GM19193 (cell line): ENCODE results near the gene CALHM4.

ENCODE experiments used
- POLR2A ChIP-seq: IDR thresholded peaks from 4 replicates; pipeline ENCODE4 v1.6.1; 2011; ENCODE audit not compliant: insufficient read depth, insufficient read length; ENCODE audit errors: extremely low read depth

The CALHM4 gene

DNA sequence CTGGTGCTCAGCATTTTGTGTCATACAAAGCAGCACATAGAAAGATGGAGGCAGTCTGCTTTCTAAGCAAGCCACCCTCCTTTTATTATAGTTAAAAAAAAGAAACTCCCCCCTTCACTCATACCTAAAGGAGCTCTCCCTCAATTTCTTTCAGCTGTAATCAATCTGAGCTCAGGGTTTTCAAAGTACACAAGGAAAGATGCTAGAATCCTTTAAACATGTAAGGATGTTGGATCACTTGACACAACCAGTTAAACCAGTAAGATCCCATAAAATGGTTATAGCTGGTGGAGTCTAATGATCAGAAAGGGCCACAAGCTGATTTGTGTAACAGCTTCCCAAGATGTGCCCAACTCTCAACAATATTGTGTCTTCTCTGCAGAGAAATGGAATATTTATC is at the start of gene CALHM4:
TSS of gene CALHM4 (plus strand) at position 301 of the 400 bp plus-strand sequence. CDS start at position 344, 43 bp downstream.
- TF ChIP-seq POLR2A = no peak

GRCh38 chr6:116507324-116507723 is 46.2 kb upstream of the CALHM4 start:
- TF ChIP-seq POLR2A = no peak

DNA sequence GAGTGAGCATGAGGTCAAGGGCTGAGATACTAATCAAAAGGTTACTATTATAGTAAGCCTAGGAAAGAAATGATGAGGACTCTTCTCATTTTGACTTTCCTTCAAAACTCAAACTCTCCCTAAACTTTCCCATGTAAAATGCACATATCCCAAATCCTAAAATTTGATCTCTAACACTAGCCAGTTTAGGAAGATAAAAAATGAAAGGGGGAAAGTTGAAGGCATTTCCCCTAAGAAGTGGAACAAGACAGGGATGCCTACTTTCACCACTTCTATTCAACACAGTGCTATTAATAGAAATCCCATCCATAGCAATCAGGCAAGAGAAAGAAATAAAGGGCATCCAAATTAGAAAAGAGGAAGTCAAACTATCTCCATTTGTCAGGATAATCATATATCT is 45.0 kb upstream of the CALHM4 start:
- no peak for TF ChIP-seq POLR2A

- TF ChIP-seq POLR2A = no peak
These were observed 42.0 kb upstream of the CALHM4 start, which contains the start of gene CALHM5 for GRCh38 chr6:116511424-116512110. TSS of gene CALHM5 (plus strand) at chr6:116511639. CDS start at chr6:116511697, 58 bp downstream.

DNA sequence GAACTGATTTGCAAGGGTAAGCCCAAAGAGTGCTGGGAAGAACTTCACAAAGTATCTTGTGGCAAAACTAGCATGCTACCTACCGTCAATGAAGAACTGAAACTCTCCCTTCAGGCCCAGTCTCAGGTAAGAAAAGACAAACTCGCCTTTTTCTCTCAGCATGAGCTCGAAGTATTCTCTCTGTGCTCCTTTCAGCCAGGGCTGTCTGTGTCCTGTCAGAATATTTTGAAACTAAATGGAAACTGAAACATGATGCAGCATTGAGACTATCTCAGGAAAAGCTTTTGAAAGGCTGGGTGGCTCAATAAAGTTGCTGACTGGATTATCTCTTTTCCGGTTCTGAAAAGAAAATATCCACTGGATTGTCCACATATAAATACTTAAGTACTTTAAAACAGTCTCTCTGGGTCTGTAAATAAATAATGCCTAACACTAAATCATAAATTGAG is 41.4 kb upstream of the CALHM4 start:
- no peak for TF ChIP-seq POLR2A

- TF ChIP-seq POLR2A = no peak
These were observed 40.8 kb upstream of the CALHM4 start for GRCh38 chr6:116512734-116513133.

- TF ChIP-seq POLR2A = no peak
These were observed 40.2 kb upstream of the CALHM4 start for GRCh38 chr6:116513224-116513875.

- TF ChIP-seq POLR2A = no peak
These were observed 39.4 kb upstream of the CALHM4 start for GRCh38 chr6:116514111-116514510.

GRCh38 chr6:116515141-116515540 is 38.4 kb upstream of the CALHM4 start:
- TF ChIP-seq POLR2A = no peak

DNA sequence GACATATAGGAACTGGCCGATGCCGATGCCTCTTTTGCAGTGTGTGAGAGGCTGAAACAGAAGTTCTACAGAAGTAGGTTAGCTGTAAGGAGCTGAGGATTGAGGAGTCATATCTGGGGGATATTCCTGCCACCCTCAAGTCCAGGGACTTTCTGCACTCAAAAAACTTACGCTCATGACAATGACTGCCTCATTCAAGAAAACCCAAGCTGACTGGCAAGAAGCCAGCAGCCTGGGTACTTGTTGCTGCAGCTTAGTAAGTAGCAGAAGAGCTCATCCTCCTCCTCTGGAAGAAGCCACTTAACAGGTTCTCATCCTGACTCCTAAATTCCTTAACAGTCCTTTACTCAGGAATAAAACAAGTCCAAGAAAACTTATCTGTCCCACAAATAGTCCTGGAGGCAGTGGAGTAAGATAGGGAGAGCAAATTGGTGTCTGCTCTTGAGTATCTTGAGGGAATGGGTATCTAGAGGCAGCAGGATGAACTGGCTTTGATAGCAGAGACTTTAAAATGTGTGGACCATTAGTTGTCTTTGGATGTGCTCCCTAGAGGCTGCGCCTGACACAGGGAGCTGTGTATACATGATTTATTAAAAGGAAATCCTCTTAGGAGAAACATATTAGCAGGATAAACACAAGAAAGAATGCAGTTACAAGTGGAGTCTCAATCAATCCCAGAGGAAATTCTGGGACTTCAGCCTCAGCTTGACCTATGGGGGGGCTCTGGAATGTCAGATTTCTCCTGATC is 34.8 kb upstream of the CALHM4 start:
- TF ChIP-seq POLR2A = no peak

- TF ChIP-seq POLR2A = no peak
These were observed 30.7 kb upstream of the CALHM4 start for GRCh38 chr6:116522896-116523295.

- TF ChIP-seq POLR2A = no peak
These were observed 29.3 kb upstream of the CALHM4 start for GRCh38 chr6:116524236-116524635.

- TF ChIP-seq POLR2A = no peak
These were observed 25.4 kb upstream of the CALHM4 start for GRCh38 chr6:116528133-116528532.

DNA sequence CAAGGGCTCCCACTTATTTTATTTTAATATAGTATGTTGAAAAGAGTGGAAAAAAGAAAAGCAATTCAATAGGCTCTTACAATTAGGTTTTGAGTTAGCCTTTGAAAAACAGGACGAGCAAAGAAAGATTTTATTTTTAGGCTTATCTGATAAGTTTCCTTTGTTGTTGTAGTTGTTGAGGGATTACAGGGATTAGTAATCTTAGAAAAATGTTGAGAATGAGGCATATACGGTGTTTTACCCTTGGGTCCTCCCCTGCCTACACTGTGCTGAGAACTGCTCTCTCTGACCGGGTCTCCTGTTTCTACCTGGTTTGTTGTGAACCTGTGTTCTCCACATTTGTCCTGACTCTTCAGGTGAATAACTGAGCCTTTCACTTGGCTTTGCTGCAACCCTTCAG is 24.8 kb upstream of the CALHM4 start:
- TF ChIP-seq POLR2A = no peak

DNA sequence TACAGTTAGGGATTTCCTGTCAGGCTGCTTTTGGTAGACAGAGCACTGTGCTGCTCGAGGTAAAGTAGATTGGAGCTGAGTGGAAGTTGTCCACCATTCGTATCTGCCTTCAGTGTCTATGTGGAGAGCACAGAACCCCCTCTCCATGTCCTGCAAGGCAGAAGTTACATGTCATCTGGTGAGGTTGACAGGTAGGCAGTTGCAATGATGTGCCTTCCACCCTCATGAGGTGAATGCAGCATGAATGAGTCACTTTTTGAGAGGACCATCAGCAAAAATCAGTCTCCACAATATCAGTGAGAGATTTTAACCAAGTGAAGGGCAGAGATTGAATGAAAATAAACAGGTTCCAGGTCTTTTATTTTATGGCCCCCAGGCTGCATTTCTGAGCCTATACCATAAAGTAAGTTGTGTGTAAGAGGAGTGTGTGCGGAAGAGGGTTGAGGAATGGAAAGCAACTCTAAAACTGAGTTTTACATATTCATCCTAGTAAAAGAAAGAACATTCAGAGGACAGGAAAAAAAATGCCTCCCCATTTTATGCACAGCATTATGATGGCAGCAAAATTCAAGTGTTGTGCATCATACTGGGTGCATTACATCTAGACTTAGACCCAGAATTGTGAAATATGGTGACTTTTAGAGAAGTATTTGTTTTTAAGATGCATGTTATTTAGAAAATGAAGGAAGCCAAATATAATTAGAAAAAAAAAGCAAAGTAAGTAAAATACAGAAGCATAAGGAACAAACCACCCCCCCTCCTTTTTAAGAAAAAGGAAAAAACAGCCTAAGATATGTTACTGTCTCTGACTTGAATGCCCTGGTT is 23.9 kb upstream of the CALHM4 start:
- TF ChIP-seq POLR2A = no peak
